EH (cell line): ENCODE results near the gene GNPTAB.
"Not testable (repeated sequence)": the region's sequence is repeated elsewhere in the genome, so short reads cannot be mapped to it uniquely, and the experiment has no call there.

Experiments used
- DNase-seq: peaks from one replicate; pipeline ENCODE4 v3.0.0-alpha.2; 2015; ENCODE audit warnings: low read depth

The GNPTAB gene

GRCh38 chr12:101830367-101831325 is at the start of gene GNPTAB:
TSS of gene GNPTAB (minus strand) at chr12:101830959. CDS start at chr12:101830675, 284 bp downstream.
- DNase-seq = peak; percentile 93

DNA sequence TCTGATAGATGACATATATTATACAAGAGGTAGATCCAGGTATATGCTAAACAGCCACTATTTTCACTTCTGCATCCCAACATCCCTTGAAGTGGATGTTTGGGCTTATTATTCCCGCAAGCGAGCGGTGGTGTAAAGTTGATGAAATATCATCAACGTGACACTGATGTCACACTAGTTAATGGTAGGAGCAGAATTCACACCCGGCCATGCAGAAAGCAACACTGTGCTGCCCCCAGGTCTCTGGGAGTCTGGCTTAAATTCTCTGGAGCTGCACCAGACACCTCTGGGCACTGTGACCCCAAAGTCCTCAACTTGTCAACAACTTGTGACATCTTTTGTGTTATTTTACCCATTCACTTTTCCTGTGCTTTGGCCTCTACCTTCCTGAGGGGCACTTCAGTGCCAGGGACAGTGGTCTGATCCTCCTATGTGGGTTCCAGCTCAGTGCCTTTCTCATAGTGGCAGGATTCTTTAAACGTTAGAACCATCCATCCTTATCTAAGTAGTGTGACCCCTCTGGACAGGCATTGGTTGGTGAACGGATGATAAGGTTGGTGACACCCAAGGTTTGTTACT is 47.6 kb upstream of the GNPTAB start:
- DNase-seq = peak; percentile 40

- peak; percentile 52 for DNase-seq
These were observed 47.1 kb upstream of the GNPTAB start for GRCh38 chr12:101877806-101878242.

GRCh38 chr12:101876861-101877805 is 46.4 kb upstream of the GNPTAB start, which contains the start of gene DRAM1:
TSS of gene DRAM1 (plus strand) at chr12:101877580. CDS start at chr12:101877790, 210 bp downstream.
- DNase-seq = peak; percentile 93

GRCh38 chr12:101876322-101876860 is 45.6 kb upstream of the GNPTAB start:
- peak; percentile 35 for DNase-seq

DNA sequence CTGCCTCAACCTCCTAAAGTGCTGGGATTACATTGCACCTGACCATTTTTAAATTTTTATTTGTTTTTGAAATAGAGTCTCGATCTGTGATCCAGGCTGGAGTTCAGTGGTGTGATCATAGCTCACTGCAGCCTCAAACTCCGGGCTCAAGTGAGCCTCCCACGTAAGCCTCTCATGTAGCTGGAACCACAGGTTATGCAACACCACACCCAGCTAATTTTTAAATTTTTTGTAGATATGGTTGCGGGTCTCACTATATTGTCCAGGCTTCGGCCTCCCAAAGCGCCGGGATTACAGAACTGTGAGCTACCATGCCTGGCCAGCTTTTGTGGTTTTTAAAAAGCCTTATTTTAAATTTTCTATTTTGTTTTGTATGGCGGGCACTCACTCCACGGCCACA is 44.4 kb upstream of the GNPTAB start:
- no peak for DNase-seq

DNA sequence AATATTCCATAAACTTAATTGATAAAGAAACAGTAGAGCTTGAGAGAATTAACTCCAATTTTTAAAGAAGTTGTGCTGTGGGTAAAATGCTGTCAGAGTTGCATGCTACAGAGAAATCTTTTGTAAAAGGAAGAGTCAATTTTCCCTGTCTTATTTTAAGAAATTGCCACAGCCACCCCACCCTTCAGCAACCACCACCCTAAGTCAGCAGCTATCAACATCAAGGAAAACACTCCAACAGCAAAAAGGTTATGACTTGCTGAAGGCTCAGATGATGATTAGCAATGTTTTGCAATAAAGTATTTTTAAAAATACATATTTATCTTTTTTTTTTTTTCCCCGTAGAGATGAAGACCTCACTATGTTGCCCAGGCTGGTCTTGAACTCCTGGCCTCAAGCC is 40.2 kb upstream of the GNPTAB start:
- no peak for DNase-seq

GRCh38 chr12:101867619-101868018 is 36.9 kb upstream of the GNPTAB start:
- DNase-seq = not testable (repeated sequence)

GRCh38 chr12:101866615-101867373 is 36.0 kb upstream of the GNPTAB start:
- no peak for DNase-seq

DNA sequence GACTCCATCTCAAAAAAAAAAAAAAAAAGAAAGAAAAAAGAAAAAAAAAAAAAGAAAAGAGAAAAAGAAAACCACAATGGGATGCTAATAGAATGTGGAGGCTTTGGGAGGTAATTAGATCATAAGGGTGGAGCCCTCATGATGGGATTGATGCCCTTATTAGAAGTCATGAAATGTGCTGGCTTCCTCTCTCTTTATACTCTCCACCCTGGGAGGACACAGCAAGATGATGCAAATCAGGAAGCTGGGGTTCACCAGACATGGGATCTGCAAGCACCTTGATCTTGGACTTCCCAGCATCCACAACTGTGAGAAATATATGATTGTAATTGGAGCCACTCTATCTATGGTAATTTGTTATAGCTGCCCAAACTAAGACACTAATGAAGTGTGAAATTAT is 33.2 kb upstream of the GNPTAB start:
- peak; percentile 49 for DNase-seq

DNA sequence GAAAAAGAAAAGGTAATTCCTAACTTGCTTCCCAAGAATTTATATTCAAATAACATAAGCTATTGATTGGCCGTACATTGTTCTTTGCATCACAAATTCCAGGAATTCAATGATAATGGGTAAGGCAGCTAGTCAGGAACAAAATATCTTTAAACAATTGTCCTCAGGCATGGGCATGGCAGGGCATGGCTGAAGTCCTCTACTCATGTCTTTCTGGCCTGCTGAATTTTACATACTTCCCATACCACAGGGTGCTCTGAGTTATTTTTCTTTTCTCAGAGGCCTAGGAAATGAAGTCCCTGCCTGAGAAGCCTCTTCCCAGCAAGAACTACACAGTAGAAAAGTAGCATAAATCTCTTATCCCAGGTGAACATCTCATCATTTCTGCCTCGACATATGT is 31.5 kb upstream of the GNPTAB start:
- peak; percentile 79 for DNase-seq

DNA sequence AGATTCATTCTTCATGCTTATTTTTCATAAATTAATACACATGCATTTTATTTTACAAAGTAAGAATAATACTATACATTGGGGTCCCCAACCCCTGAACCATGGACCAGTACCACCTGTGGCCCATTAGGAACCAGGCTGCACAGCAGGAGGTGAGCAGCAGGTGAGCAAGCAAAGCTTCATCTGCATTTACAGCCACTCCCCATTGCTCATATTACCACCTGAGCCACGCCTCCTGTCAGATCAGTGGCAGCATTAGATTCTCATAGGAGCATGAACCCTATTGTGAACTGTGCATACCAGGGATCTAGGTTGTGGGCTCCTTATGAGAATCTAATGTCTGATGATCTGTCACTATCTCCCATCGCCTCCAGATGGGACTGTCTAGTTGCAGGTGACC is 30.9 kb upstream of the GNPTAB start:
- DNase-seq = not testable (repeated sequence)

DNA sequence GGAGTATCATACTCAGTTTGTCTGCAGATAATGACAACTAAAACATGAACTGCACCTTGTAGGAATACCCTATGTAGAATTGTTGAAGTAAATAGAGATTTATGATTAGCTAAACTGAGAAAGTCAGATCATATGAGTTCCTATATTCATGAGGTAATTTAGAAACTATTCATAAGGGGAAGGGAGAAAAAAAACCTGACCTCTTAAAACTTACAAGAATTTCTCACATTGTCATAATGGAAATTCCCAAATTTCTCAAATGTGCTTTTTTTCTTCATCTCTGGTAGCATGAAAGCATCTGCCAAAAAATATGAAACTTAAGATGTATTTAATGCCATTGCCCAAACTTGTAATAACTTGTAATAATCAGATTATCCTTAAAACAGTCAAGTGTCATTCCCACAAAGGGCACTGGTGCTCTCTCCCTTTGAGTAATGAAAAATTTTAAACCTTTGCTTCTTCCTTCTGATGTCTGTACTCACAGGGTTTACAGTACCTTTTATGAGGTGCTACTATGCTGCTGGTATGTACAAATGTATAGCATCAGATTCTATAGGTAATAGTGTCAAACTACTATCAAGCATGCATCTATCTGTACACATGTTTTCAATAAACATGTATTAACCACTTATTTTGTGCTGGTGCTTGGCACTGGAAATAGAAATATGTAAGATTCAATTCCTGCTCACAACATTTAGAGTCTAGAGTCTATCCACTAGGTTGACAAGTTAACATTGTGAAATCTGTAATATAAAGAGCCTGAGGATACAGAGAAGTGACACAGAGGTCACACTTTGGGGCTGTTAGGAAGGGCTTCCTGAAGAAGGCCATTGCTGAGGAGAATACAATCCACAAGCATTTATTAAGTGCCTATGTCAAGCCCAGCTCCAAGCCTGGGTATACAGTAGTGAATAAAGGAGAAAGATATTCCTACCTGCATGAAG is 29.2 kb upstream of the GNPTAB start:
- DNase-seq = peak; percentile 66

DNA sequence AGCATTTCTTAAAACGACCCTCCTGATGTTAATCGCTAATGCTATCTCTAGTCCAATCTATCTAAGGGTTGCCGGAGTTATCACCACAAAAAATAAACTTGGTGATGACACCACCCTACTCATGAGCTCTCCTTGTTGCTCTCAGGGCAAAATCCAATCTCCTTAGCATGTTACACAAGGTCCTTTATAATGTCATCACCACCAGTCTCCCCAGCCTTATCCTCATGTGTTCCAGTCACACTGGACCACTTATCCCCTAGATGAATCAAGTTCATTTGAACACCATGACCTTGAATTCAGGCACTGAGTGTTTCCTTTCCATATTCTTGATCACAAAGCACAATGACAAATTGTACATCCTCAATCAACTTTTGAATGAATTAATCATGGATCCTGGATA is 27.6 kb upstream of the GNPTAB start:
- DNase-seq = no peak

DNA sequence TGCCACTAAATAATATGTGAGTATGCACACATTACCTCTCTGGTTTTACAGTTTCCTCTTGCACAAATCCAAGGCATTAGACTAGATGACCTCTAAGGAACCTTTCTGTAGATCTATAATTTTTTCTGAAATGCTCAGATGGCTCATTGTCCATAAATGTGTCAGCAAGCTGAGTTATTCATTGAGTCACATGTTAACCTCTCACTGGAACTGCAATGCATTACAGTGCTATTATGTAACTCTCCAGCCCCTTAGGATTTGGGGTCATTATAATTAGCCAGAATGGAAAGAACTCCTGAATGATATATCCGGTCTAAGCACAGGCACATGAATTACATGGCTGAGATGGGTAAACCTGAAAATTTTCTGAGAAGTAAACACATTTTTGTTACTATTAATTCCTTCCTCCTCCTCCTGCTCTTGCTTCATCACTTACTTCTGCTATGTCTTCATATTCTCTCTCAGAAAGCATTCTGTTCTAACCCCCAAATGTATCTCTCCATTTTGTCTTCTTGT is 26.3 kb upstream of the GNPTAB start:
- DNase-seq = peak; percentile 94

GRCh38 chr12:101856614-101857013 is 25.9 kb upstream of the GNPTAB start:
- not testable (repeated sequence) for DNase-seq

DNA sequence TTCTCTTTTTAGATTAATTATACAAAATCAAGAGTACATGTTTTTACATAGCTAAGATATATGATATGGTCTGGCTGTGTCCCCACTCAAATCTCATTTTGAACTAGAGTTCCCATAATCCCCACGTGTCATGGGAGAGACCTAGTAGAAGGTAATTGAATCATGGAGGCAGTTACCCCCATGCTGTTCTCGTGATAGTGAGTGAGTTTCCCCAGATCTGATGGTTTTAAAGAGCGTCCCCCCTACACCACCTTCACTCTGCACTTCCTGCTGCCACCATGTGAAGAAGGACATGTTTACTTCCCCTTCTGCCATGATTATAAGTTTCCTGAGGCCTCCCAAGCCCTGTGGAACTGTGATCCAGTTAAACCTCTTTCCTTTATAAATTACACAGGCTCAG is 25.2 kb upstream of the GNPTAB start:
- no peak for DNase-seq

DNA sequence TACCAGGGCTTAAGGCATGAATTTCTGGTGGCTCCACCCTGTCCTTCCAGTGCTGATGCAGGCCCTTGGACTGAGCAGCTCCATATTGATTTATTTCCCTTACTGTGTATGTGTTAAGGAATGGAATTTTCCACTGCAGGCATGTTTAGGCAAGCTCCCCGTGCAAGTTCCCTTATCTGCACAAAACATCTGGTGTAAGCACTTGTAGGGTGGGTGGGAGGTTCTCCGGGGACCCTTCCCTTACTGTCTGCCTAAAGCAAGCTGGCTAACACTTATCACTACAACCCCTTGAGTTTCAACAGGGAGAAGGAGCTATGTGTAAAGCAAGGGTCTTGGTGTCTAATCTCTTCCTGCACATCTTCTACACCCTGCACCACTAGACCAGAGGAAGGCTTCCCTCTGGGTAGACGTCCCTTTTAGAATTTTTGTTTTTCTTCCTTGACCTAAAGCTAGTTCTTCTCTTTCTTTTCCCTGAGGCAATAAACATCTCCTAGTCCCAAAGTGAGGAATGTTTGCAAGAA is 24.7 kb upstream of the GNPTAB start:
- DNase-seq = peak; percentile 65

DNA sequence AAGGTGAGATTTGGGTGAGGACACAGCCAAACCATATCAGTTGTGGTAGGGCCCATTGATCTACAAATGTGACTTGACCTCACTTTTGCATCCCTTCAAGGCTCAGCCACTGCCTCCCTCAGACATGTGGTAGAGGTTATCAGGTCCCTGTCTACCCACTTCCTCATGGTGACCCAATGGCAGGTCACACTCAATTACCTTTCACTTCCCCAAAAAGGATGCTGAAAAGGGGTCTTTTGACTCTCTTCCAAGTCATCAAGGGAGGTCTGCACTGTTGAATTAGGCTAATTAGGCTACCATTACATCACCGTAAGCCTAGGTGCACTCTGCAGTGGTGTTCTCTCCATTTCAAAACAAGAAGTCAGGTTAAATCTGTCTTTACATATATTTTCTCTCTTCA is 24.0 kb upstream of the GNPTAB start:
- no peak for DNase-seq
